Ovary (tissue), 9 donors: ENCODE measurements around the gene ADK. TPM values are rescaled to one million over a fixed set of nuclear protein-coding genes. Genes with fewer than 3 reads are reported as not detected.

Experiments
- DNase-seq, 5 donors: peaks; one replicate each; pipeline ENCODE4 v3.0.0-alpha.2; 2019 to 2020
- H3K27ac ChIP-seq, 2 donors: fragments of 200-600 bp; one replicate each; pipeline versions ENCODE4 v1.5.1 to v1.8.0; 2019 to 2022
- H3K27me3 ChIP-seq: fragments of 200-600 bp; one replicate; pipeline ENCODE4 v1.8.0; 2022
- H3K36me3 ChIP-seq: fragments of 200-600 bp; sonication (generic); one replicate; pipeline ENCODE4 v1.5.1; 2019
- H3K4me1 ChIP-seq: one replicate; pipeline ENCODE4 v1.8.1; 2013; ENCODE audit warnings: mild to moderate bottlenecking, moderate library complexity; ENCODE audit not compliant: insufficient read depth
- H3K4me3 ChIP-seq: fragments of 200-600 bp; sonication (generic); one replicate; pipeline ENCODE4 v1.5.1; 2017
- H3K9me3 ChIP-seq, 2 donors: fragments of 200-600 bp in 1 of 2; sonication (generic) in 1 of 2; one replicate each; pipeline versions ENCODE4 v1.5.1 to v1.8.1; 2013 to 2019; ENCODE audit warnings: mild to moderate bottlenecking in 1 of 2, moderate library complexity in 1 of 2
- CTCF ChIP-seq, 3 donors: fragments of 450-650 bp in 2 of 3; fragments of 200-600 bp in 1 of 3; IDR thresholded peaks; one replicate each; pipeline versions ENCODE4 v1.5.1 to v1.8.0; 2016 to 2022; ENCODE audit warnings: antibody characterized with exemption in 3 of 3, mild to moderate bottlenecking in 1 of 3
- EP300 ChIP-seq: sonication (generic); formaldehyde crosslinking; IDR thresholded peaks from one replicate; pipeline ENCODE4 v1.6.1; 2017; ENCODE audit warnings: antibody characterized with exemption
- POLR2A ChIP-seq: fragments of 450-650 bp; IDR thresholded peaks from one replicate; pipeline ENCODE4 v1.6.1; 2017; ENCODE audit warnings: antibody characterized with exemption, mild to moderate bottlenecking, moderate library complexity
- WGBS, 3 donors: extraction: QIAGEN DNeasy Blood & Tissue Kit in 1 of 3; methylation state at CpG; one replicate each; pipeline versions ENCODE4 v1.1.5 to v1.1.7; 2013 to 2017; 5-methylcytosine and 5-hydroxymethylcytosine counted together
- intact Hi-C, 4 donors: fragments of 100-400 bp; cut with DNase I; formaldehyde crosslinking; loops; one replicate each; pipeline versions ENCODE4 v1.11.0 to v1.15.1; 2022 to 2023
- polyA plus RNA-seq, 2 donors: library from polyadenylated mRNA; stranded (reverse); fragments of 200-250 nt in 1 of 2; fragments of 350-450 nt in 1 of 2; fragmentation: Illumina TruSeq in 1 of 2; extraction: RNeasy Lipid Tissue Mini Kit (QIAGEN cat#74804) in 1 of 2; gene quantifications; one replicate each; pipeline ENCODE4 v1.2.3, GENCODE V29; 2013 to 2014
- total RNA-seq, 7 donors: library from RNA; depleted of rRNA in 2 of 7; stranded (reverse); fragments of >200 nt in 2 of 7; fragmentation: NEBNext Ultra II Directional in 3 of 7; extraction: Animal tissue kit (Norgen Biotek cat#: 25700) in 3 of 7; gene quantifications; one replicate each; pipeline versions ENCODE4 v1.1.0 to v1.2.4, GENCODE V29; 2016 to 2023
- donor health status: DM: no; HTN: no; CAD: no; lungs with moderate emphysema.
- donor health status: DM: no; HTN: no; CAD: no.
- donor health status: Bipolar disorder and iron deficiency.
- donor health status: DM: yes; HTN: yes; CAD: no.
- donor health status: DM: no; HTN: no; CAD: no.
- donor health status: DM: yes; HTN: yes; CAD: no.

Gene ADK
- total and polyA plus RNA-seq, 9 donors = 9.4 to 20.4 (median 12.2) TPM

- no peak overlapping the region for H3K27ac ChIP-seq
- no peaks in the 10 kb centered on the region for H3K9me3 ChIP-seq
- TF ChIP-seq EP300 (no peak), POLR2A (no peak), CTCF (IDR thresholded peaks at IDR 0.05) (no peak)
- intact Hi-C loops = loop anchor here in 2 of 4 donors (5.0 to 10.0 kb wide), 2 partner anchors 992 to 994 kb away; partner anchors contain the start of gene COMTD1 (in 2 of the 2)
- H3K4me3 ChIP-seq = no peak overlapping the region
- WGBS, 3 donors = 86 to 97% (median 96%) methylated on average over 10 of the region's 10 CpGs
- H3K27me3 ChIP-seq = no peaks in the 10 kb centered on the region
- no peaks in the 10 kb centered on the region for H3K4me1 ChIP-seq
- no peaks in the 10 kb centered on the region for H3K36me3 ChIP-seq
- DNase-seq = no peak
These were observed 92.0 kb downstream of the ADK start for GRCh38 chr10:74243067-74243466.

GRCh38 chr10:74244097-74244685 is 93.2 kb downstream of the ADK start:
- intact Hi-C loops = loop anchor here in 2 of 4 donors (5.0 to 10.0 kb wide), 2 partner anchors 991 to 993 kb away; partner anchors contain the start of gene COMTD1 (in 2 of the 2)
- Histone ChIP-seq H3K27ac (no peak overlapping the region), H3K27me3 (no peaks in the 10 kb centered on the region), H3K9me3 (no peaks in the 10 kb centered on the region), H3K36me3 (no peaks in the 10 kb centered on the region), H3K4me1 (no peaks in the 10 kb centered on the region), H3K4me3 (no peak overlapping the region)
- peak in 2 of 5 donors; percentile 23 to 47 for DNase-seq
- WGBS, 3 donors = 2 to 3% (median 2%) methylated on average over 3 of the region's 3 CpGs
- TF ChIP-seq POLR2A = no peak
- TF ChIP-seq EP300 = no peak
- peak in 2 of 3 donors; percentile 60 to 67 for TF ChIP-seq CTCF (IDR thresholded peaks at IDR 0.05)

GRCh38 chr10:74244807-74245206 is 93.8 kb downstream of the ADK start:
- intact Hi-C loops = loop anchor here (5.0 to 10.0 kb wide), 3 partner anchors 990 to 1117 kb away; partner anchors contain the start of gene COMTD1 (in 4 of the 4)
- H3K4me3 ChIP-seq = no peak overlapping the region

GRCh38 chr10:74246495-74246894 is 95.5 kb downstream of the ADK start:
- Histone ChIP-seq H3K27me3 (no peaks in the 10 kb centered on the region), H3K4me3 (no peak overlapping the region), H3K9me3 (no peaks in the 10 kb centered on the region), H3K36me3 (no peaks in the 10 kb centered on the region), H3K27ac (no peak overlapping the region), H3K4me1 (no peaks in the 10 kb centered on the region)
- TF ChIP-seq CTCF (IDR thresholded peaks at IDR 0.05) = no peak
- no peak for TF ChIP-seq EP300
- TF ChIP-seq POLR2A = no peak
- intact Hi-C loops = loop anchor here in 3 of 4 donors (5.0 to 10.0 kb wide), 3 partner anchors 988 to 1116 kb away; partner anchors contain the start of gene COMTD1 (in 3 of the 3)
- DNase-seq = no peak

More at GRCh38 chr10:74244807-74245206, 93.8 kb downstream of the ADK start:
- no peaks in the 10 kb centered on the region for H3K36me3 ChIP-seq
- H3K4me1 ChIP-seq = no peaks in the 10 kb centered on the region
- 92 to 95% (median 93%) methylated on average over 2 of the region's 2 CpGs for WGBS, 3 donors
- no peaks in the 10 kb centered on the region for H3K27me3 ChIP-seq
- H3K27ac ChIP-seq = no peak overlapping the region
- DNase-seq = no peak
- no peaks in the 10 kb centered on the region for H3K9me3 ChIP-seq
- TF ChIP-seq EP300 = no peak
- TF ChIP-seq CTCF (IDR thresholded peaks at IDR 0.05) = no peak
- no peak for TF ChIP-seq POLR2A
